Measurements from ENCODE around the gene CCDC187. TPM values are rescaled to one million over a fixed set of nuclear protein-coding genes. Genes with fewer than 3 reads are reported as not detected.

Gene CCDC187
- polyA plus RNA-seq, 3 donors, result not detected

DNA sequence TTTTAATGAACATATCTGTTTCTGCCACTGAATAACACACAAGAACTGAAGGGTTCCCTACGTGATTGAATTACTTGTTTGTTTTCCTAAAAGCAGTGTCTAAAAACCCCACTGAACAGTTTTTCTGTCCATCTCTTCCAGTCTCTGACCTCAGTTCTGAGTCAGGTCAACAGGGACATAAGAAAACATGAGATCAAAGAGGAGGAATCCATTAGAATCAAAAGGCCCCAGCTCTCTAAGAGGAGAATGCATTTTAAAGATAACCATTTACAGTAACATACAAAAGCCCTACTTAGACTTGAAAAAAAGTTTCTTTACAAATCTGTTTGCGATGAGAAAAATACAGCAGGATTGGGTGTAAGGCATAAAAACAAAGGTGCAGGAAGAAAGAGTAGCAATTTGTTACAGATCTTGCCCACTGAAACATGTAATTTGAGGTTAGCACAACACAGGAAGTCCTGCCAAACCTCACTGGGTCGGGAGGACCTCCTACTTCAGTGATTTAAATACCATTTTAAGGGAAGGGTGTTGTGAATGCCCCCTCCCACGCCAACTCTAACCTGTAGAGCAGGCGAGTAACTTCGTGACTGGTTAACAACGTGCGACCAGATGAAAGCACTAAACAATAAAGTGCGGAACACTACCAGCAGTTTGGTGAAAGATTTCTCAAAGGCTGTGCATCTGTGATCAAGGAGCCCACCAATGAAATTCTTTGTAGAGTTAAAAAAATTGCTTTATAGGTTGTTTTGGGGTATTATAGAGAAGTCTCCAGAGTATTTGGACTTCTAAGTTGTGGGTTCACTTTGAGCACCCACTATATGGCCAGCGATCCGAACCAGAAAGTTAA, 59.5 kb downstream of the CCDC187 start:
- H2AFZ ChIP-seq (ENCODE audit: insufficient read depth, low read depth, low read length, poor library complexity, severe bottlenecking), result peak overlapping the region; percentile 79
- H3K36me3 ChIP-seq (replicated peaks in 1 of 2; ENCODE audit: control insufficient read depth in 1 of 2, insufficient read depth in 2 of 2, low read length in 2 of 2), result no peaks in the 10 kb centered on the region
- H3K27ac Mint-ChIP-seq, result peak overlapping the region in 4 of 7 donors; percentile 58 to 84 (median 77)
- H3K4me1 Mint-ChIP-seq, result peaks cover 49% of the 10 kb centered on the region
- H3K9me3 Mint-ChIP-seq, result peaks cover 0 to 3% (median 0%) of the 10 kb centered on the region in 7 donors
- H3K4me2 ChIP-seq (replicated peaks; ENCODE audit: extremely low read depth, low read length, poor library complexity, severe bottlenecking), result peak overlapping the region; percentile 93
- TF ChIP-seq, protein P1, sequence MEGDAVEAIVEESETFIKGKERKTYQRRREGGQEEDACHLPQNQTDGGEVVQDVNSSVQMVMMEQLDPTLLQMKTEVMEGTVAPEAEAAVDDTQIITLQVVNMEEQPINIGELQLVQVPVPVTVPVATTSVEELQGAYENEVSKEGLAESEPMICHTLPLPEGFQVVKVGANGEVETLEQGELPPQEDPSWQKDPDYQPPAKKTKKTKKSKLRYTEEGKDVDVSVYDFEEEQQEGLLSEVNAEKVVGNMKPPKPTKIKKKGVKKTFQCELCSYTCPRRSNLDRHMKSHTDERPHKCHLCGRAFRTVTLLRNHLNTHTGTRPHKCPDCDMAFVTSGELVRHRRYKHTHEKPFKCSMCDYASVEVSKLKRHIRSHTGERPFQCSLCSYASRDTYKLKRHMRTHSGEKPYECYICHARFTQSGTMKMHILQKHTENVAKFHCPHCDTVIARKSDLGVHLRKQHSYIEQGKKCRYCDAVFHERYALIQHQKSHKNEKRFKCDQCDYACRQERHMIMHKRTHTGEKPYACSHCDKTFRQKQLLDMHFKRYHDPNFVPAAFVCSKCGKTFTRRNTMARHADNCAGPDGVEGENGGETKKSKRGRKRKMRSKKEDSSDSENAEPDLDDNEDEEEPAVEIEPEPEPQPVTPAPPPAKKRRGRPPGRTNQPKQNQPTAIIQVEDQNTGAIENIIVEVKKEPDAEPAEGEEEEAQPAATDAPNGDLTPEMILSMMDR (IDR thresholded peaks at IDR 0.05), result no peak
- peaks cover 33% of the 10 kb centered on the region for H3K79me2 ChIP-seq (ENCODE audit: insufficient read depth, low read length)
- peaks cover 0 to 9% of the 10 kb centered on the region in 2 donors for H3K36me3 Mint-ChIP-seq
- intact Hi-C loops (cut with micrococcal nuclease), result loop anchor here in 1 of 2 donors (10.0 kb wide), 1 partner anchor 340 kb away; the partner anchor contains the start of gene CAMSAP1
- no peak overlapping the region for H3K9ac ChIP-seq (ENCODE audit: insufficient read depth, low read length, poor library complexity, severe bottlenecking)
- H3K27me3 ChIP-seq (ENCODE audit: control insufficient read depth in 2 of 2, insufficient read depth in 2 of 2, low read length in 2 of 2), result no peaks in the 10 kb centered on the region
- peaks cover 4 to 9% (median 6%) of the 10 kb centered on the region in 3 donors for H3K27me3 Mint-ChIP-seq (ENCODE audit: low read depth in 3 of 3)
- peaks cover 11% of the 10 kb centered on the region for H4K20me1 ChIP-seq (ENCODE audit: insufficient read depth, low read length)
- DNase-seq, result no peak
- 47% methylated on average over 9 of the region's 11 CpGs for WGBS (ENCODE audit: insufficient coverage)
- peaks cover 29 to 35% of the 10 kb centered on the region in 2 donors for H3K4me1 ChIP-seq (ENCODE audit: control insufficient read depth in 1 of 2, insufficient read depth in 2 of 2, low read length in 2 of 2)
- peak overlapping the region; percentile 81 to 89 for H3K4me3 Mint-ChIP-seq
- no peaks in the 10 kb centered on the region for H3K9me3 ChIP-seq (replicated peaks in 1 of 2; ENCODE audit: control insufficient read depth in 1 of 2, insufficient read depth in 1 of 2, low read length in 2 of 2)
- no peak overlapping the region for H3K27ac ChIP-seq (ENCODE audit: low read depth in 1 of 2, low read length in 2 of 2)
- peak overlapping the region in 2 of 3 experiments; percentile 36 to 82 for H3K4me3 ChIP-seq (replicated peaks in 1 of 3; ENCODE audit: low read depth in 2 of 3, low read length in 3 of 3)

DNA sequence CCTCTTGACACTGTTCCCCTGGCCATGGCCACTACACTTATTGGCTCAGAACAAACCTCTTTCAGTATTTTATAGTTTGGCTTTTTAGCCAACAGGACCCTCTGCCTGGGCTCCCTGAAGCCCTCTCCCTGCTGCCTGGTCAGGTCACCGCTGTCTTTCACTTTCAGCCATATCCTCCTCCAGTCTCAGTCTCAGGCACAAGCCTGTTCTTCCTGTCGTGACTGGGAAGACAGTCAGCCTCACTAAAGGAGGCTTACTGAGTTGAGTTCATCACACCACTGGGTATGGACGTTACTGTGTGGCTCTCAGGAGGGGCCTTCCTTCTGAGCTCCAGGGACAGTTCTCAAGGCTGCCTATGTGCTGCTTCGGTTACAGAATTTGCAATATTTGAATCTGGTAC, 60.3 kb downstream of the CCDC187 start:
- Mint-ChIP-seq H3K4me1 (peaks cover 56% of the 10 kb centered on the region), H3K27me3 (ENCODE audit: low read depth in 3 of 3) (peaks cover 4 to 9% (median 6%) of the 10 kb centered on the region in 3 donors), H3K9me3 (peaks cover 0 to 3% (median 0%) of the 10 kb centered on the region in 7 donors), H3K4me3 (no peak overlapping the region), H3K36me3 (peaks cover 0 to 9% of the 10 kb centered on the region in 2 donors), H3K27ac (peak overlapping the region in 2 of 7 donors; percentile 2)
- no peaks in the 10 kb centered on the region for H3K36me3 ChIP-seq (replicated peaks in 1 of 2; ENCODE audit: control insufficient read depth in 1 of 2, insufficient read depth in 2 of 2, low read length in 2 of 2)
- WGBS (ENCODE audit: insufficient coverage), result 80% methylated on average over 4 of the region's 4 CpGs
- peaks cover 33% of the 10 kb centered on the region for H3K79me2 ChIP-seq (ENCODE audit: insufficient read depth, low read length)
- no peak overlapping the region for H2AFZ ChIP-seq (ENCODE audit: insufficient read depth, low read depth, low read length, poor library complexity, severe bottlenecking)
- H3K9ac ChIP-seq (ENCODE audit: insufficient read depth, low read length, poor library complexity, severe bottlenecking), result no peak overlapping the region
- intact Hi-C loops (cut with micrococcal nuclease), result loop anchor here in 1 of 2 donors (10.0 kb wide), 1 partner anchor 339 kb away; the partner anchor contains the start of gene CAMSAP1
- H3K27ac ChIP-seq (ENCODE audit: low read depth in 1 of 2, low read length in 2 of 2), result no peak overlapping the region
- H3K4me3 ChIP-seq (replicated peaks in 1 of 3; ENCODE audit: low read depth in 2 of 3, low read length in 3 of 3), result no peak overlapping the region
- peaks cover 18% of the 10 kb centered on the region for H4K20me1 ChIP-seq (ENCODE audit: insufficient read depth, low read length)
- no peaks in the 10 kb centered on the region for H3K27me3 ChIP-seq (ENCODE audit: control insufficient read depth in 2 of 2, insufficient read depth in 2 of 2, low read length in 2 of 2)
- peaks cover 36 to 42% of the 10 kb centered on the region in 2 donors for H3K4me1 ChIP-seq (ENCODE audit: control insufficient read depth in 1 of 2, insufficient read depth in 2 of 2, low read length in 2 of 2)
- TF ChIP-seq, protein P1 (IDR thresholded peaks at IDR 0.05), result no peak
- no peak for DNase-seq
- no peak overlapping the region for H3K4me2 ChIP-seq (replicated peaks; ENCODE audit: extremely low read depth, low read length, poor library complexity, severe bottlenecking)
- no peaks in the 10 kb centered on the region for H3K9me3 ChIP-seq (replicated peaks in 1 of 2; ENCODE audit: control insufficient read depth in 1 of 2, insufficient read depth in 1 of 2, low read length in 2 of 2)
